NCI-H1417 (cell line): ENCODE results near the gene COL5A1.

Experiments
- DNase-seq, 3 experiments: peaks; one replicate each; lab custom pipeline; 2025; lab: John Stamatoyannopoulos, UW

Gene COL5A1

GRCh38 chr9:134835448-134835847 is 193.8 kb downstream of the COL5A1 start:
- DNase-seq, result no peak

GRCh38 chr9:134835987-134836386 is 194.4 kb downstream of the COL5A1 start:
- no peak for DNase-seq

DNA sequence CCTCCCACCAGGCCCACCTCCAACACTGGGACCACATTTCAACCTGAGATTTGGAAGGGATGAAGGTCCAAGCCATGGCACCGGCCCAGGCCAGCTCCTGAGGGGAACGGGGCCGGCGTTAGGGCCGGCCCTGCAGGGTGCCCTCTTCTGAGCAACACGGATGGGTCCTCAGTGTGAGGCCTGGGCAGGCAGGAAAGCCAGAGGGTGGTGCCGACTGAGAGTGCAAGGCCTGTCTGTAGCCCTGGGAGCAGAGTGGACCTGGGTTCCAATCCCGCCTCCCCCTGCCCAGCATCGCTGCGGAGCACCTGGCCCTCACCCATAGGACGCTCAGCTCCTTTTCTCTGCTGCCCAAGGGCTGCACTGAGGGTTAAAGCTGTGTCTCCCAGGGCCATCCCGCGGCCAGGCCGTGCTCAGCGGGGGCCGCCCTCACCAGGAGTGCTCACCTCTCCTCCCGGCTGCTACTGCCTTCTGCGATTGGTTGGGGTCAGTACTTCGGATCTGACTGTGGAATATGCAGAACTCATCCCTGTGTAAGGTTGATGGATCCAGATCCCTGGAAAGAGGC is 194.9 kb downstream of the COL5A1 start:
- DNase-seq, result no peak

GRCh38 chr9:134837529-134837928 is 195.9 kb downstream of the COL5A1 start:
- no peak for DNase-seq

DNA sequence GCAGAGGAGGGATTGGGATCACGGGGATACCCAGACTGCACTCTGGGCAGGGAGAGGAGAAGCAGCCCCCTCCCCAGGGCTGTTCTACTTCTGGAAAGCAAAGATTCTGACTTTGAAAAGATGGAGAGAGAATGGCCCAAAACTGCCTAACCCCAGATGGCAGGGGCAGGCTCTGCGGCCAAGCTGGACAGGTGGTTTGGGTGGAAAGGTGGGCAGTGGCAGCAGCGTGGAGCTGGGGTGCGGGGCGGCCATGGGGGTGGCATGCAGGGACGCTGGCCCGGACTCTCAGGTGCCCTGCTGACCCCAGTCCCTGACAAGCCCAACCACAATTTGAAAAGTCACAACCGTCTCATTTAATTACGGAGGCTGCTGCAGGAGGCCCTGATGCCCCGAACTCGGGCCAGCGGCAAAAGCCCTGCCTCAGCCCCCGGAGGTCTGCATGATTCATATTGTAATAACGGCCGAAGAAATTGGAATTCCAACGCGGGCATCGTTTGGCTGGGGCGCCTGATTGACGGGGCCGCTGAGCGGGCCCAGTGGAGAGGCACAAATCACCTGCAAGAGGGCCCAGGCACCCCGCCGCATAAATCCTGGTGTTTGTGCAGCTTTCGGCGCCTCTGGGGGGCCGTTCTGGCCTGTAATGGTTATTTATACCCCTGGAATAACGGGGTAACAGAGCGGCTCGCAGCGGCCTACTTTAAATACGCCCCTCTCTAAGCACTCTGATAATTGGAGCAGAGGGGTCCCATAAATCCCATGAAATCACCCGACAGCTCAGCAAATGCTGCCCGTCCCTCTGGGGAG is 197.2 kb downstream of the COL5A1 start:
- no peak for DNase-seq

DNA sequence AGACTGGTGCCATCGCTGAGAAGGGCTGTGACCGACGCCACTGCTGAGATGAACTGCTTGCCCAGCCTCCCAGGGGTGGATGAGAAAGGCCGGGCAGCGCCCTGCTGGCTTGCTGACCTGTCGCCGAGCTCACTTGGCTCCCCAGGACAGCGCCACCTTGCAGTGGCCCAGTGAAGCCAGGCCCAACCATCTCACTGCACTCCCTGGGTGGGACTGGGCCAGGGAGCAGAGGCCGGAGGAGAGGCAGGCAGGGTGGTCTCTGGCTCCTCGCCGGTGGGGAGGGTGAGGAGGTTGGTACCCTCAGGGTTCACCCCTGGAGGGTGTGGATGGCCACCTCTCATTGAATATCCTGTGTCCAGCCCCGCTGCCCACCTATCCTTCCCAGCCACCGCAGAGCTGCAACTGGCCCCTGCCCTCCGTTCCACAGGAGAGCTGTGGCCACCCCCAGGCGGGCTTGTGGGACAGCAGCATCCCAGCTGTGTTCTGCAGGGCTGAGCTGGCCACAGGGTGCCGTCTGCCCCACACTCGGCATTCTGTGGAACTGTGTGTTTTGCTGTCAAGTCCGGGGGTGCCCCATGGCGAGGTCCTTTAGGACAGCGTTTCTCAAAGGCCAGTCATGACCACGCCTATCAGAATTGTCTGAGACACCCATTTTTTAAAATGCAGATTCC is 198.0 kb downstream of the COL5A1 start:
- DNase-seq, result no peak

DNA sequence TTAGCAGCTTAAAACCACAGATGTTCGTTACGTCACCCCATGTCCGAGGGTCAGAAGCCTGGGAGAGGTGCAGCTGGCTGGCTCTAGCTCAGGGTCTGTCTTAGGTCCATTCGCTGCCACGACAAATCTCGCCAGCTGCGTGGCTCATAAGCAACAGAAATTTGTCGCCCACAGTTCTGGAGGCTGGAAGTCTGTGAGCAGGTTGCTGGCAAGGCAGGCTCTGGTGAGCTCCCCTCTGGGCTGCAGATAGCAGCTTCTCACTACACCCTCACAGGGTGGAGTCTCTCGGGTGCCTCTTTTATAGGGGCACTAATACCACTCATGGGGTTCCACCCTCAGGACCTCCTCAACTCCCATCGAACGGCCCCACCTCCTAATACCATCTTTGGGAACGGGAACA is 198.9 kb downstream of the COL5A1 start:
- DNase-seq, result no peak

- DNase-seq, result no peak
These were observed 199.7 kb downstream of the COL5A1 start for GRCh38 chr9:134841180-134841904.

- DNase-seq, result no peak
These were observed 200.7 kb downstream of the COL5A1 start for GRCh38 chr9:134842321-134842720.

GRCh38 chr9:134843740-134844139 is 202.1 kb downstream of the COL5A1 start:
- no peak for DNase-seq

GRCh38 chr9:134844821-134845220 is 203.2 kb downstream of the COL5A1 start:
- no peak for DNase-seq

DNA sequence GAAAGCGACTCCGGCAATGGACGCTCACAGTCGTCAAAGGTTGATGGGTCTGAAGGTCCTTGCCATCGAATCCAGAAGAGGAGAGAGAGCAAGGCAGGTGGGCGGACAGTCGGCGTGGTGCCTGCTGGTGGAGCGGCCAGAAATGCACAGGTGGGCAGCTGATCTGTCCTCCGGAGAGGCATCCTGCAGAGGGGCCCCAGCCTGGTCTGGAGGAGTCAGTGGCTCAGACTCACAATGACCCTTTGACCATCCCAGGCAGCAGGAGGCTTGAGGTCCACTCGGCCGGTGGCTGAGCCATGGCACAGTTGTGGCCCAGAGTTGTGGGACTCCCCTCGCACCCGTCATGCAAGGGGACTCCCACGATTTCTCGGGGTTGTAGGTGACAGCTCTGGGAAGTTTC is 204.6 kb downstream of the COL5A1 start:
- no peak for DNase-seq

DNA sequence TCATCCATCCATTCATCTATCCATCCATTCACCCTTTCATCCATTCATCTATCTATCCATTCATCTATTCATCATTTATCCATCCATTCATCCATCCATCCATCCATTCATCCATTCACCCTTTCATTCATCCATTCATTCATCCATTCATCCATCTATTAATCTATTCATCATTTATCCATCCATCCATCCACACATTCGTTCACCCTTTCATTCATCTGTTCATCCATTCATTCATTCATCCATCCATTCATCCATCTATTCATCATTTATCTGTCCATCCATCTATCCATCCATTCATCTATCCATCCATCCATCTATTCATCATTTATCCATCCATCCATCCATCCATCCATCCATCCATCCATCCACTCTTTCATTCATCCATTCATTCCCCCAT is 205.1 kb downstream of the COL5A1 start:
- DNase-seq, result no peak

- no peak for DNase-seq
These were observed 205.5 kb downstream of the COL5A1 start for GRCh38 chr9:134847138-134847537.

GRCh38 chr9:134847752-134848432 is 206.3 kb downstream of the COL5A1 start:
- DNase-seq, result no peak

DNA sequence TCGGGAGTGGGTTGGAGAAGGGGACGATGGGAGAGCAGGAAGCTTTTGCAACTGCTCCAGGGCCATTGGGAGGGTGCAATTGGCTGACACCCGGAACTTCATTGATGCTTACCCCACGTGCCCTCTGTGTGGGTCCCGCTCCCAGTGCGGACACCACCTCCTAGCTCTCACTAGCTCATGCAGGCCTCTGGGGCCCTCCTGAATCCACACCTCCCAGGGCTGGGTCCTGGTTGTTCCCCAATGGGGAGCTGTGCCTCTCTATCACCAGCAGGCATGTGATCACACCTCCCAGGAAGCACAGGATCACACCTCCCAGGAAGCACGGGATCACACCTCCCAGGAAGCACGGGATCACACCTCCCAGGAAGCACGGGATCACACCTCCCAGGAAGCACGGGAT is 206.9 kb downstream of the COL5A1 start:
- DNase-seq, result no peak

- DNase-seq, result no peak
These were observed 209.0 kb downstream of the COL5A1 start for GRCh38 chr9:134850611-134851010.

DNA sequence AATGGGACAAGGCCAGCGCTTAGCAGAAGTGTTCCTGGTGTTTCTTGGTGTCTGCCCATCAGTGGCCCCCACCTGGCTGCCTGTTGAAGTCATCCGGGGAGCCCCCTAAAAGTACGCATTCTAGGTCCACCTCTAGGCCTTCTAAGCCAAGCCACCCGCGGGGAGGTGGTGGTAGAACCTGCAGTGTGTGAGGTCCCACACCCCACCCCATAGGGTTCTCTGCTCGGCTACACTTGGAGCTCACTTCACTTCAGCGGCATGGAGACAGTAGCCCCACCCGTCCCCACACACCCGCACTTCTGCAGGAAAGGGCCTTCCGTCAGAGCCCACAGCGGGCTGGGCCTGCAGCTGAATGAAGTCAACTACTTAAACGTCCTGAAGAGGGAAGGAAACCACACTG is 209.4 kb downstream of the COL5A1 start:
- DNase-seq, result no peak

- DNase-seq, result no peak
These were observed 211.5 kb downstream of the COL5A1 start for GRCh38 chr9:134852906-134853654.

DNA sequence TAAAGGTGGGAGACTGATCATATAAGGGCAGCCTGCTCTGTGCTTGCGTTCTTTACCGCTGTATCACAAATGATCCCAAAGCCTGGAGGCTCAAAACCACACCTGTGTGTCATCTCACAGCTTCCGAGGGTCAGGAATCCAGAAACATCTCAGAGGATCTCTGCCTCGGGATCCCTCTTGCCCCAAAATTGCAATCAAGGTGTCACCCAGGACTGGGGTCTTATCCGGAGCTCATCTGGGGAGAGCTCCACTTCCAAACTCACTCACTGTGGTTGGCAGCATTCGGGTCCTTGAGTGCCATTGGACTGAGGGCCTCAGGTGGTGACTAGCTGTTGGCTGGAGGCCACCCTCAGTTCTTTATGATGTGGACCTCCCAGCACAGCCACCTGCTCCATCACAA is 212.3 kb downstream of the COL5A1 start:
- no peak for DNase-seq

GRCh38 chr9:134854541-134854981 is 213.0 kb downstream of the COL5A1 start:
- no peak for DNase-seq
